Measurements from ENCODE around the gene HYCC1.

GRCh38 chr7:22980422-22980821 lies 33.5 kb downstream of the HYCC1 start:
- TF ChIP-seq CTCF (optimal IDR thresholded peaks at IDR 0.05 in 1 of 3, IDR thresholded peaks at IDR 0.05 in 1 of 3, conservative IDR thresholded peaks at IDR 0.05 in 1 of 3; ENCODE audit: extremely low read depth in 1 of 3, insufficient read depth in 2 of 3, low read length in 3 of 3) (no peak), EZH2 (IDR thresholded peaks at IDR 0.05; ENCODE audit: low read length) (no peak)
